DMS114 treated with DMSO at 0.1 percent for 48 hours (cell line): ENCODE data around the gene CLDN7.

Experiments
- DNase-seq: peaks from one replicate; lab custom pipeline; 2025; ENCODE audit not compliant: unreplicated experiment; lab: John Stamatoyannopoulos, UW

Gene CLDN7

DNA sequence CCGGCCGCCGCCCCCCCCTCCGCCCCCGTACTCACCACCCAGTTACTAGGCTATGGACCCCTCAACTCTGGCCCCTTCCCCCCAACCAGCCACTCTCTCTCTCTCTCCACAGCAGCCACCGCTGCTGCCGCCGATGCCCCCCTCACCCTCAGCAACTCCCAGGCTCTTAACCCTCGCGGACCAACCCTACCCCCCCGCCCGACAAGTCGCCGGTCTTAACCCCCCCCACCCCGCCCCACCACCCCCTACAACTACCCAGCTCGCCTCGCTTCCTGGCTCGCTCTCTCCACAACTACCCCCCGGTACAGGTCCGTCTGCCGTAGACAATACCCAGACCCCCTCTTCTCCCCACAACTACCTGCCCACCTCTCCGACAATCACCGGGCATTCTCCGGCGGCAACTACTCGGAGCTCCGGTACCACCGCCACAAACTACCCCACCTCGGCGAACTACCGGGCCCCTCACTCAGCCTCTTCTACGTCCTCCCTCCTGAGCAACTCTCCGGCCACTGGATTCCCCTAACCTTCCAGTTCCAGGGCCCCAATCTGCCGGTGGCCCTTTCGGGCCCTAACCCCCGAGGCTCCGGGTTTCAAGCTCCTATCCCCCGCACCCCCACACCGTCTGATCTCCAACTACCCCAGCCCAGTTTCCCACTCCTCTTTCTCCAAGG lies 23.7 kb downstream of the CLDN7 start:
- DNase-seq: no peak

GRCh38 chr17:7237761-7238419 lies 24.4 kb downstream of the CLDN7 start:
- no peak for DNase-seq

DNA sequence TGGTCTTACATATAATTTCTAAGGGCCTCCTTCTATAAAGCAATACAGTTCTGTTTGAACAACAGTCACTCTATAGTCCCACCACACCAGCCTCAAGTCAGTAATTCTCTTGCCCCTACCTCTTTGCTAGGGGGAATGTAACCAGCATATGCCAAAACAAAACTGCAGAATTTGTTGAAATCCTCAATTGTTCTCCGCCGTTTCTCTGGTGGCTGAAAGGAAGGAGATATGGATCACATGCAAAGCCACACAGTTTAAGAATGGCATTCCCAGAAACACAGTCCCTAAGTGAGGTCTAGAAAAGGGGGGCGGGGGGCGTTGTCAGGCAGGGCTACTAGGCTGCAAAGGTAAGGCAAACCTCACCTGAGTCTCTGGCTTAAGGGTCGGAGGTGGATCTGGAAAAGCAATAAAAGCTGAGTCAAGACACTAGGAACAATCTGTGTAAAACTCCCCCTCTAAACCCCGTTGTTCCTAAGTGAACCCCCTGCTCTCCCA lies 25.0 kb downstream of the CLDN7 start:
- no peak for DNase-seq

- DNase-seq: no peak
Measured at GRCh38 chr17:7236808-7237207, 25.5 kb downstream of the CLDN7 start.

DNA sequence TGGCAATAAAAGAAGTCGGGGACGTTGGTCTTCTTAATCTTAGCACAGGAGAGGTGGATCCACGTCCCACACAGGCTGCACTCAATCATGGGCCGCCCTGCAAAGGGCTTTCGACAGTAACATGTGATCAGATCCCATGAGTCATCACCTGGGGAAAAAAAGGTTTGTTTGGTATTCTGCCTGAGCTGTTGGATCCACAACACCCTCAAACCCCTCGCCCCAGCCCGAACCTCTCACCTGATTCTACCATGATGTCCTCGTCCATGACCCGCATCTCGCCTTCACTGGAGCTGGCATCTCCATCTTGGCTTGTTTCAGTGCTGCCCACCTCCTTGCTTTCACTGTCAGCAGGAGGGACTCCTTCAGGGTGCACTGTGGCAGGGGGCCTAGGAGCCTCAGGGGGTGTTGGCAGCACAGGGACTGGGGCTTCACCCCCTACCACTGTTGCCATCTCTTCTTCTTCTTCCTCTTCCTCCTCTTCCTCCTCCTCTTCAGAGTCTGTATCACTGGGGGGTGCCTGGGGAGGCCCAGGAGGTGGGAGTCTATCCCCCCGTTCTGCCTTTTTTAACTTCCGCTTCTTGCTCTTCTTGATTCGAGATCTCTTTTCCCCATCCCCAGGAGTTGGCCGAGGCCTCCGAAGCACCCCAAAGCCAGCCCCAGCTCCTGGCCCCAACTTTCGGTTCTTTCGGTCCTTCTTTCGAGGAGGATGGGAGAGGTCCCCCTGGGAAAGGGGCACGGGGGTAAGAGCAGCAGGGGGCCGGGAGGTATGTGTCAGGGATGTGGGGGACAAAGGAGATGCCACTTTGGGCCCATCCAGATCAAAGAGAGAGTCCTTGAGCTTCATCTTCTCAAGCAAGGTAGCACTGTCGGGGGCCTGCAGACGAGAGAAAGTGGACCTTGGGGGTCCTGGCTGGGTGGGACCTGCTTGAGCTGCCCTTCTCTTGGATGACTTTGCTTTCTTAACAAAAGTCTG lies 26.3 kb downstream of the CLDN7 start:
- no peak for DNase-seq

- DNase-seq: peak; percentile 93
Measured at GRCh38 chr17:7234083-7234951, 28.0 kb downstream of the CLDN7 start, which contains the start of gene DVL2. DVL2 (minus strand) TSS chr17:7234517; CDS start chr17:7234262, 255 bp downstream.

DNA sequence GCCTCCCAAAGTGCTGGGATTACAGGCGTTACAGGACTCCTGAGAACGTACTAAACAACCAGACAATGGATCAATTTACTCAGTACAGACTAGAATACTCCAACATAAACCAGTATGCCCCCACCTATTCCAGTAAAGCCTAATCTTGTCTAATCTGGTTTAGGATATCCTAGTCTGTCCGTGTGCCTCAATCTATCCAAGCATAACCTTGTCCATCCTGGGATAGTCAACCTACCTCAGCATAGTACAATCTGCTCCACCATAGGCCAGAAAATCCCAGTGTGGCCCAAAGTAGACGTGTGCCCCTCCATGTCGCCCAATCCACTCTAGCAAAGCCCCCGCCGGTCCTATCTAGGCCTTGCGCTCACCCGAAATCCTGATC lies 28.6 kb downstream of the CLDN7 start:
- DNase-seq: no peak

- no peak for DNase-seq
Measured at GRCh38 chr17:7232114-7232513, 30.2 kb downstream of the CLDN7 start.

DNA sequence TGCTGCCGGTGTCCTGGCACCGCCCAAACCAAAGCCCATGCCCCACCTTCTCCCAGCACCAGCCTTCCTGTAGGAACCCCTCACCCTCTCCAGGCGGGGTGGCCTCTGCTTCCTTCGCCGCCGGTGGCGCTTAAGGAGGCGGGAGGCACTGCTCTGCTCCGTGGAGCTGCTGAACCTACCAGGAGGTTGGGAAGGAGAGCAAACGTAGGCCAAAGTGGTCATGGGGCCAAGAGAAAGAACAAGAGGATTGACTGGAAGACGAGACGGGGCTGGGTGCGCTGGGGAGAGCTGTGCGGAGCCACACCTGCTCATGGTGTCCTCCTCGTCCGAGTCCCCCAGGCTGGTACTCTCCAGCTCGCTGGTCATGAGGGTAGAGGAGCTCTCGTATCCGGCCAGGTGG lies 32.8 kb downstream of the CLDN7 start:
- no peak for DNase-seq

GRCh38 chr17:7228920-7229319 lies 33.4 kb downstream of the CLDN7 start:
- DNase-seq: no peak

DNA sequence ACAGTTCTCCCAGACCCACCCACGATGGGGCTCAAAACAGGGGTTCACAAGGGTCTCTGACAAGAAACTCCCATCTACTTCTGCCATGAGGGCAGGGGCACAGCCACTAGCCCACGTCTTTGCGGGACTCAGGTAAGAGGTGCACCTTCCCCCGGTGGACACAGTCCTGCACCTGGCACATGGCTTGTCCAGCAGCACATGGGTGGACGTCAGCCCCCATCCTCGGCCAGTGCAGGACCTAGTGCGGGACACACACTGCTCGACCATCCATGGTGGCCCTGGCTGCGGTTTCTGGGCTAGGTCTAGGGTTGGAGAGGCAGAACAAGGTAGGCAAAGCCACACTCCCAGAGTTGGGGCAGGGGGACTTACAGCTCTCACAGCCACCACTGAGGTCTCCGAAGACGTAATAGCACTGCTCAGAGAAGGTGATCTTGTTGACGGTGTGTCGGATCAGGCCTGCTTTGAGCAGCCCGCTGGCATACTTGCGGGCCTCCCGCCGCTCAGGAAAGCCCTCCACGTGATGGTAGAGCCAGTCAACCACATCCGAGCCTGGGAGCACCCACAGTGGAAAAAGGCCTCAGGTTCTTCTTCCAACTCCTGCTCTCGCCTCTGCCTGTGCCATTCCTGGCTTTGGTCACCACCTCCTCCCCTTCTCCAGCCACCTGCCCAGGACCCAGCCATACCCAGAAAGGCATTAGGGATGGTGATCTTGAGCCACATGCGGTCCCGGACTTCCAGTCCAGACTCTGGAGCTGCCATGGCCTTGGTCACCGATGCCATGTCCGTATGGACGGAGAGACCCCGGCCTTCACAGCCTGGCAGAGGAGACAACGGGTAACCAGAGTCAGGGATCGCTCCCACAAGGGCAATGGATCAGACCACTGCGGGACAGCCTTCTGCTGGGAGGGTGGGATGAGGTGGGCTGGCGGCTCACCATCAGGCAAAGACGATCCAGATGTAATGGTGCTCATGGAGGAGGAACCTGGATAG lies 35.3 kb downstream of the CLDN7 start:
- no peak for DNase-seq

DNA sequence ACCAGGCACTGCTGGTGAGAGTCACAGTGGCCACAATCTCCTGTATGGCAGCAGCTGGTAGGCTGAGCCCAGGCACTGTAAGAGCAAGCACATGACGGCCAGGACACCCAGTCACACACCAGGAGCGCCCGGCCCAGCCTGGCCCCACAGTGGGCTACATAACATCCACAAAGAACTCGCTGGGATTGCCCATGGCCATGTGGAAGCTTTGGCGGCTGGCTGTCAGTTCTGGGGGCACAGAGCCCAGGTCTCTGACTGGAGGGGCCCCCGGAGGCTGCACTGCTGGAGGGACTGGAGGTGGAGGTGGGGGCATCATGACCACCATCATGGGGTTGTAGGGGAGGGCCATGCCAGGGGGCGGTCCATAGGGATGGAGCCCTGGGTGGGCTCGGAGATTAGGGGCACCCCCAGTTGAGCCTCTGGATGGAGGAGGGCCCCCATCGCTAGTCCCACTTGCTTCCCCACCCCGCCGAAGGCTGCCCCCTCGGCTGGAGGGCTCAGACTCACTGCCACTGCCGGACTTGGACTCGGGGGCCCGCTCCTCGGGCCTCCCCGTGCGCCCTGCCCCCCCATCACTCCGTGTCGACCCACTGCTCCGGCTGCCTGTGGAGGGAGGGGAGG lies 36.5 kb downstream of the CLDN7 start:
- DNase-seq: no peak

GRCh38 chr17:7224661-7225111 lies 37.6 kb downstream of the CLDN7 start:
- DNase-seq: no peak

- DNase-seq: no peak
Measured at GRCh38 chr17:7224110-7224509, 38.2 kb downstream of the CLDN7 start.

DNA sequence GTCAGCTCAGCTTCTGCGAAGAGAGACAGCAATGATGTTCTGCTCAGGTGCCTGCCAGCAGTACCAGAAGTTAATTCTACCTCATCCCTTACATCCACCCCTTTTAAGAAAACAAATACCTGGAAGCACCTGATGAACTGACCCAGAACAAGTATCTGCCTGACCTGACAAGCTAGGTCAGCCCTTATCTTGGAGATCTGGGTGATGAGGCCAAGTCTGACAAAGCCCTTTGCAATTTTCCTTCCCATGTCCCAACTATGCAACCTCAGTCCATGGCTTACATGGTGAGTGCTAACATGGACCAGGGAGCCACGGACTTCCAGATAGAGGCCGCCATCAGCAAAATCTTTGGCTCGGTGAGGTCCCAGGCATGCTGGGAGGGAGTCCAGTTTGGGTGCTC lies 38.9 kb downstream of the CLDN7 start:
- no peak for DNase-seq

DNA sequence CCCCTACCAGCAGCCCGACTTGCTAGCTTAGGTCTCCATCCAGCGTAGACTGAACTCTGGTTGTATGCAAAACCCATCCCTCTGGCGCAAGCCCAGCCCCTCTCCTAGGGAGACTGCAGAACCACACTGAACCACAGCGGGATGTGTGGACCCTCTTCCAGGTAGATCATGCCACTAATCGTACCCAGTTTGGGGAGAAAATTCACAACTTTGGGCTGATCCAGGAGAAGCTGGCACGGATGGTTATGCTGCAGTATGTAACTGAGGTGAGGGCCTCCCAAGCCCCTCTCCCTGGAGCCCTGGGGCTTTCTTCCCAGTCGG lies 39.3 kb downstream of the CLDN7 start:
- DNase-seq: no peak

GRCh38 chr17:7222093-7222971 lies 39.9 kb downstream of the CLDN7 start:
- DNase-seq: no peak
